MM.1S (cell line): ENCODE data around the gene MYF6.

Experiments used
- DNase-seq: peaks from one replicate; pipeline ENCODE4 v3.0.0-alpha.2; 2015
- H2AFZ ChIP-seq: fragments of 300-600 bp; sonication (generic); 2 replicates; pipeline ENCODE4 v1.6.0; 2016; ENCODE audit warnings: antibody characterized with exemption, low read length
- H3F3A ChIP-seq: fragments of 300-600 bp; sonication (generic); 2 replicates; pipeline ENCODE4 v1.6.1; 2016; ENCODE audit warnings: mild to moderate bottlenecking, antibody characterized with exemption, low read length, moderate library complexity, mixed read lengths; ENCODE audit not compliant: insufficient read depth
- H3K27ac ChIP-seq: fragments of 300-600 bp; sonication (generic); 2 replicates; pipeline ENCODE4 v1.5.1; 2016; ENCODE audit warnings: mild to moderate bottlenecking, low read length
- H3K27me3 ChIP-seq: fragments of 300-600 bp; sonication (generic); replicated peaks from 2 replicates; pipeline ENCODE4 v1.6.0; 2016; ENCODE audit warnings: low read length; ENCODE audit not compliant: insufficient read depth
- H3K36me3 ChIP-seq: fragments of 300-600 bp; sonication (generic); replicated peaks from 2 replicates; pipeline ENCODE4 v1.6.1; 2016; ENCODE audit warnings: mild to moderate bottlenecking, low read length, mixed read lengths; ENCODE audit not compliant: insufficient read depth
- H3K4me1 ChIP-seq: fragments of 300-600 bp; sonication (generic); 2 replicates; pipeline ENCODE4 v1.6.1; 2016; ENCODE audit warnings: low read length, mixed read lengths
- H3K4me2 ChIP-seq: fragments of 300-600 bp; sonication (generic); 2 replicates; pipeline ENCODE4 v1.6.0; 2016; ENCODE audit warnings: low read depth, low read length
- H3K4me3 ChIP-seq: fragments of 300-600 bp; sonication (generic); 2 replicates; pipeline ENCODE4 v1.5.1; 2016; ENCODE audit warnings: low read length, mixed read lengths
- H3K79me2 ChIP-seq: fragments of 300-600 bp; sonication (generic); 2 replicates; pipeline ENCODE4 v1.6.1; 2016; ENCODE audit warnings: mixed run types, low read length, mixed read lengths
- H3K9ac ChIP-seq: fragments of 300-600 bp; sonication (generic); 2 replicates; pipeline ENCODE4 v1.6.1; 2016; ENCODE audit warnings: low read length, mixed read lengths
- H3K9me2 ChIP-seq: fragments of 300-600 bp; sonication (generic); replicated peaks from 2 replicates; pipeline ENCODE4 v1.6.1; 2016; ENCODE audit warnings: mild to moderate bottlenecking, low read length, mixed read lengths; ENCODE audit not compliant: insufficient read depth
- H3K9me3 ChIP-seq: fragments of 300-600 bp; sonication (generic); replicated peaks from 2 replicates; pipeline ENCODE4 v1.6.1; 2016; ENCODE audit warnings: mild to moderate bottlenecking, low read length, mixed read lengths; ENCODE audit not compliant: insufficient read depth
- H4K20me1 ChIP-seq: fragments of 300-600 bp; sonication (generic); 2 replicates; pipeline ENCODE4 v1.6.1; 2016; ENCODE audit warnings: mild to moderate bottlenecking, low read length, moderate library complexity, mixed read lengths; ENCODE audit not compliant: insufficient read depth
- EZH2 ChIP-seq: fragments of 300-600 bp; sonication (generic); optimal IDR thresholded peaks from 2 replicates; pipeline ENCODE3; 2017; ENCODE audit warnings: low read depth, mild to moderate bottlenecking, antibody characterized with exemption, low read length, mixed read lengths
- EZH2phosphoT487 ChIP-seq: fragments of 300-600 bp; sonication (generic); IDR thresholded peaks from 2 replicates; pipeline ENCODE4 v1.6.1; 2018; ENCODE audit warnings: antibody characterized with exemption, low read length
- TF ChIP-seq, protein P1 (sequence below): fragments of 300-600 bp; sonication (generic); IDR thresholded peaks from 2 replicates; pipeline ENCODE4 v1.5.1; 2016; ENCODE audit warnings: antibody characterized with exemption, low read length, mixed read lengths

MYF6 gene

DNA sequence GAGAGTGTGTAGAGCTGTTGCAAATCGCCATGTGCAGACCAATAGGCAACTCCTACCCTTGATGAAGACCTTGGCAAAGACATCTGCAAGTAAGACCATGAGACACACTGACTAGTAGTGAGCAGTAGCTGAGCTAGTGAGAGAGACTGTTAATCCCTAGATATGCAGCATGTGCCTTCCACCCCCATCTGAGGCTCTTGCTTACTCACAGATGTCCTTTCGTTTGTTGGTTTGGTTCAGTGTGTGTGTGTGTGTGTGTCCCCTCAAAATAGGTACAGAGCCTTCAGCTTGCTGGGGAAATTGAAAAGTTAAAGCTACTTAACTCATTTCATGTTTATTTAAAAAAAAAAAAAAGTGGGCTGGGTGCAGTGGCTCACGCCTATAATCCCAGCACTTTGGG, 46.8 kb downstream of the MYF6 start:
- no peaks in the 10 kb centered on the region for H3F3A ChIP-seq
- no peaks in the 10 kb centered on the region for H3K9me2 ChIP-seq
- no peaks in the 10 kb centered on the region for H3K27me3 ChIP-seq
- no peaks in the 10 kb centered on the region for H4K20me1 ChIP-seq
- no peak overlapping the region for H3K27ac ChIP-seq
- no peaks in the 10 kb centered on the region for H3K79me2 ChIP-seq
- H3K9ac ChIP-seq: no peak overlapping the region
- no peak overlapping the region for H2AFZ ChIP-seq
- H3K4me3 ChIP-seq: no peak overlapping the region
- H3K4me1 ChIP-seq: no peaks in the 10 kb centered on the region
- no peak overlapping the region for H3K4me2 ChIP-seq
- DNase-seq: no peak
- H3K9me3 ChIP-seq: no peaks in the 10 kb centered on the region
- H3K36me3 ChIP-seq: no peaks in the 10 kb centered on the region
- TF ChIP-seq, protein P1, sequence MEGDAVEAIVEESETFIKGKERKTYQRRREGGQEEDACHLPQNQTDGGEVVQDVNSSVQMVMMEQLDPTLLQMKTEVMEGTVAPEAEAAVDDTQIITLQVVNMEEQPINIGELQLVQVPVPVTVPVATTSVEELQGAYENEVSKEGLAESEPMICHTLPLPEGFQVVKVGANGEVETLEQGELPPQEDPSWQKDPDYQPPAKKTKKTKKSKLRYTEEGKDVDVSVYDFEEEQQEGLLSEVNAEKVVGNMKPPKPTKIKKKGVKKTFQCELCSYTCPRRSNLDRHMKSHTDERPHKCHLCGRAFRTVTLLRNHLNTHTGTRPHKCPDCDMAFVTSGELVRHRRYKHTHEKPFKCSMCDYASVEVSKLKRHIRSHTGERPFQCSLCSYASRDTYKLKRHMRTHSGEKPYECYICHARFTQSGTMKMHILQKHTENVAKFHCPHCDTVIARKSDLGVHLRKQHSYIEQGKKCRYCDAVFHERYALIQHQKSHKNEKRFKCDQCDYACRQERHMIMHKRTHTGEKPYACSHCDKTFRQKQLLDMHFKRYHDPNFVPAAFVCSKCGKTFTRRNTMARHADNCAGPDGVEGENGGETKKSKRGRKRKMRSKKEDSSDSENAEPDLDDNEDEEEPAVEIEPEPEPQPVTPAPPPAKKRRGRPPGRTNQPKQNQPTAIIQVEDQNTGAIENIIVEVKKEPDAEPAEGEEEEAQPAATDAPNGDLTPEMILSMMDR: no peak
- TF ChIP-seq EZH2phosphoT487 (no peak), EZH2 (no peak)

DNA sequence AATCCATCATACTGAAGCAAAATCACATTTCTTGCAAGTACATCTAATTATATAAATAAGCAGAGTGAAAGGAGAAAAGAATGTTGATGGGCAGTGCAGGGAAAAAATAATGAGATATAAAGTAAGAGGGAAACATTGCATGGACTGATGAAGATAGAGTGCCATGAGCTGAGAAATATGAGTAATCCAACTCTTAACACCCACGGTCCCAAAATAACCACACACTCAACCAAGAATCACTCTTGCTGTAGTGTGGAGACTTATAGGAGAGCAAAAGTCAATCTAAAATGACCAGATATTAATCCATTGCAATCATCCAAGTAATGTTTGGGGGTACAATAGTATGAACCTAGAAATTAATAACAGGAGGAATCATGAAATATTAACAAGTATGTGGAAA, 49.4 kb downstream of the MYF6 start:
- Histone ChIP-seq H3K9me2 (no peaks in the 10 kb centered on the region), H3K4me1 (no peaks in the 10 kb centered on the region), H3K27me3 (no peaks in the 10 kb centered on the region), H3K4me3 (no peak overlapping the region), H2AFZ (no peak overlapping the region), H3K36me3 (no peaks in the 10 kb centered on the region), H3F3A (no peaks in the 10 kb centered on the region), H4K20me1 (no peaks in the 10 kb centered on the region), H3K4me2 (no peak overlapping the region), H3K27ac (no peak overlapping the region), H3K79me2 (no peaks in the 10 kb centered on the region), H3K9ac (no peak overlapping the region), H3K9me3 (no peaks in the 10 kb centered on the region)
- TF ChIP-seq EZH2phosphoT487 (no peak), EZH2 (no peak)
- no peak for DNase-seq
